GM18909 (cell line): ENCODE results near the gene PIP5K1B.

ENCODE experiments used
- ATAC-seq: cut with Tn5 transposase; IDR thresholded peaks from one replicate; pipeline ENCODE4 v1.9.1; 2021; ENCODE audit warnings: mild to moderate bottlenecking; ENCODE audit not compliant: unreplicated experiment, poor library complexity

PIP5K1B gene

GRCh38 chr9:68731857-68732256 is 26.8 kb downstream of the PIP5K1B start:
- no peak for ATAC-seq

DNA sequence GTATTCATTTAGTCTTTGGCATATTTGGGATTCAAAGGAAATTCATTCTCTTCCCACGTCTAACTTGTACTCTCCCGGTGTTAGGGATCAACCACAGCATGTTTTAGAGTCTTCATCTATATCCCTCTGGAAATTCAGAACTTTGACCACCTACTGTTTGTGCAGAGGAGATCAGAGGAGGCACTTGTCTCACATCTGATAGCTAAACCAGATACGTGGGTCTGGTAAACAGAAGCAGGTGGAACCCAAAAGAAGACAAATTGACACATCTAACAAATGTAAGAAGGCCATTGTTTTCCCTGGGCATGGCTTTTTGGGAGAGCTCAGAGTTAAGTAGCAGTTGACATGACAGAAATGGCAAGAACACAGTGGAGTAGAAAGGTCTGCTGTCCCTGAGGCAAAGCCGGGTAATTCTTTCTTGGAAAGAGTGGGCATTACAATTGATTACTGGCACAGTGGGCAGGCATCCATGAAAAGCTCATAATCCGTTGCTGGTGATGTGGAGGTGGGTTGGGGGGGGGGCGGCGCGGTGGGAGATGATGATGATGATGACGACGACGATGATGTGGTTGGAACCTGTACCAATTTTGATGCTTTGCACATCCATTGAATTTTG is 27.5 kb downstream of the PIP5K1B start:
- no peak for ATAC-seq

GRCh38 chr9:68733021-68733405 is 28.0 kb downstream of the PIP5K1B start:
- ATAC-seq: no peak

DNA sequence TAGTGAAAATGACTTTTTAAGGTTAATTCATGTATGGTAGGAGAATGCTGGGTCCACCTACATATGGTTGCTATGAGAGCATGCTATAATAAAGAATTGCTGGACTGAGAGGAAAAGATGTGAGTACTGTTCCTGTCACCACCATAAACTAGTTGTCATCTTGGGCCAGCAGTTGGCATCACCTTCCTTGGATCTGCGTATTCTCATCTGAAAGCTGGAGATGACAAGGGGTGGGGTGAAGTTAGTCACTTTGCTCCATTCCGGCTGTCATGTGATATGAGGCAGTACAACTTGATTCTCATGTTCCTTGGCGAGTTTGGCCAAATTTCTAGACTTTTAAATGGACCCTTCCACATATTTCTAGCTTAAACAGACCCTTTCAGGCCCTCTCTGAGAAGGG is 33.3 kb downstream of the PIP5K1B start:
- no peak for ATAC-seq

- no peak for ATAC-seq
These were observed 34.7 kb downstream of the PIP5K1B start for GRCh38 chr9:68739621-68740174.

DNA sequence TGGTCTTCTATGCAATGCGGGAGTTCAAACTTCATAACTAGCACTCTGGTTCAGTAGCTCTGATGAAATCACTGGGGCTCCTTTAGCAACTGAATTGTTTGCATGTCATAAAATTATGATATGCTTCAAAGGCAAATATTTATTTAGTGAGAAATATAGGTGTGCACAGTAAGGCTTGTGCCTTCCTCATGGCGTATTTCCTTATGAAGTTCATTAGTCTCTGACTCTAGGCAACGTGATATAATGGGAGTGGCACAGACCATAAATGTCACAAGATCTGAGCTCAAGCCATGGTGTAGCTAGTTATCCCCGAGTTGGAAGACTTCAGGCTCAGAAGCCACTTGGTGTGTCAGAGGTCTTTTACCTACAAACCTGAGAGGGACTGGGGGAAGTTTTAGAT is 35.5 kb downstream of the PIP5K1B start:
- no peak for ATAC-seq

DNA sequence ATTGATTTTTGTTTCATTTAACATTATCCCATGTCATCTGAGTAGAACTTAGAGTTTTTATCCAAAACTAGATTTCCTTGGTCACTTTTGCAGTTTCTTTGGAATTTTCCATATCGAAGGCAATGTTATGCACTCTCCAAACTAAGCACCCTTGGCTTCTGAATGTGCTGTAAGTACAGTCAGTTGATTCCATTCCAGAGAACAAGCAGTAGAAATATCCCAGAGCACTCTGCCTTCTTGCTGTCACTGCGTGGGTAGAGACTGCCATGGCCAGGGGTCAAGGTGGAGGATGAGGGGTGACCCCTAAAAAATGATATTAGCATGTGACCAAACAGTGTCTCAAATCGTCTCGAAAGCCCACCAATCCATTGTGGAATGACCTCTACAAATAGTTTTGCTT is 36.2 kb downstream of the PIP5K1B start:
- ATAC-seq: no peak

GRCh38 chr9:68741704-68742332 is 36.8 kb downstream of the PIP5K1B start:
- ATAC-seq: no peak

DNA sequence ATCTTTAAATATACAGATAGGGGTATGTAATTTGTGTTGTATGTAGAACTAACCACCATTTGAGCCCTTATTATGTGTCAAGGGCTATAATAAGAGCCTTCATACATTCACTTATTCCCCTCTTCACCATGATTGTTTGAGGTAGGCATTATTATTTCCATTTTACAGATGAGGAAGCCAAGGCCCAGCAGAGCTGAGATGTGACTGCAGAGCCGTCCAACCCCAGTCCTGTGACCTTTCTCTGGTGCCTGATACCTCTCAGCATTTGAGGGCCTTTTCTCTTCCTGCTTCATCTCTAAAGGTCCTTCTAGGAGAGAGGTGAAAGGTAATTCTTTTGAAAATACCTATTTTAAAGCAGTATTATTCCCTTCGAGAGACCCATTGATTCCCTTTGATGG is 37.3 kb downstream of the PIP5K1B start:
- no peak for ATAC-seq

- no peak for ATAC-seq
These were observed 39.4 kb downstream of the PIP5K1B start for GRCh38 chr9:68744426-68744825.

- no peak for ATAC-seq
These were observed 41.5 kb downstream of the PIP5K1B start for GRCh38 chr9:68746525-68746924.

DNA sequence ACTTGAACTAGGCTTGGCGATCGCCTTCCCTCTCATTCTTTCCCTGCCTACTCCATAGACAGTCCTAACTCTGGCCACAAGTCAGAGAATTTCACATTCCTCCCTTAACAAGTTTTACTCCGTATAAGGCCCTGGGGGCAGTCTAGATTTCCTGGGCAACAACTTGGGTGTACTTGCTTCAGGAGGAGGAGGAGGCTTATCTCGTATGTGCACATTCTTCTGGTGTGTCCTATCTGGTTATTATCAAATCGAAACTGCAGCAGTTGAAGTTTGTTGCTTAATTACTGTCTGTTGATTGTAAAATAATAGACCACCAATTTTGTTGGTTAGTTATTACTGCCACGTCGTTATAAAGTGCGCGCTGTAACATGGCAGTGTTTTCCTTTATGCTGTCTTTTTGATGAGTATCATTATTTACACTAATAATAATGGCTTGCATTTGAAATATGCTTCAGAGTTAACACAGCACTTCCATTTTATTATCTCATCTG is 42.0 kb downstream of the PIP5K1B start:
- no peak for ATAC-seq

- no peak for ATAC-seq
These were observed 44.1 kb downstream of the PIP5K1B start for GRCh38 chr9:68749135-68749534.

DNA sequence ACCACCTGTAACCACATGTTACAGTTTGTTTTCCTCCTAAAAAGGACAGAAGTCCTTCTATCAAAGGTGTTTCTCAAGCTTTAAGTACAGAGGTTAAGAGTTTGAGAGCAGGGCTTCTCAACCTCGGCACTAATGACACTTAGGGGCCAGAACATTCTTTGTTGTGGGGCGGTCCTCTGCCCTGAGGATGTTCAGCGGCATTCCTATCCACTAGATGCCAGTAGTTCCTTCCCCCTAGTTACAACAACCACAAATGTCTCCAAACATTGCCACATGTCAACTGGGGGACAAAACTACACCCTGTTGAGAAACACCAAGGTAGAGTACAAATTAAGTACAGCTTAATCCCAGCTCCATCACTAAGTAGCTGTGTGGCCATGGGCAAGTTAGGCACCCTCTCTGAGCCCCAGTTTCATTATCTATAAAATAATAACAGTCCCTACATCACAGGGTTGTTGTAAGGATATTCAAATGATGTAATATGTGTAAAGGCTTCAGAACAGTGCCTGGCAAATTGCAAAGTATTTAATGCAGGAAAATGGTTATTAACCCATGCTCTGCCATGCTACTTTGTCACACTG is 44.6 kb downstream of the PIP5K1B start:
- ATAC-seq: no peak

GRCh38 chr9:68750255-68750654 is 45.2 kb downstream of the PIP5K1B start:
- no peak for ATAC-seq

- no peak for ATAC-seq
These were observed 45.7 kb downstream of the PIP5K1B start for GRCh38 chr9:68750786-68751185.

DNA sequence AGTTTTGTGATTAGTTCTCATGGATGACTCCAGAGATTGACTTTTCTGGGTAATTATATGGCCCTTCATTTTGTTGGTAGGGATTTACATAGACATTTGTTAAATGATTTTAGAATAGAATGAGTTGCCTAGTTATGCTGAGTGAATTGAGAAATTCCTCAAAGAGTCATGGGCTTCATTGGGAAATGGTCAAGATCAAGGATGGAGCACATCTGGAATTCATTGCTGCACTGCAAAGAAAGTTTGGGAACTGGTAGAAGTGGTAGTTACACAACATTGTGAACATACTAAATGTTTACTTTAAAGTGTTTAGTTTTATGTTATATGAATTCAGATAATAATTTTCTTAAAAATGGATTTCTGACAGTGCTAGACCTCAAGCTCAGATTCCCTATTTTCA is 46.5 kb downstream of the PIP5K1B start:
- ATAC-seq: no peak

- ATAC-seq: no peak
These were observed 50.0 kb downstream of the PIP5K1B start for GRCh38 chr9:68755051-68755450.

DNA sequence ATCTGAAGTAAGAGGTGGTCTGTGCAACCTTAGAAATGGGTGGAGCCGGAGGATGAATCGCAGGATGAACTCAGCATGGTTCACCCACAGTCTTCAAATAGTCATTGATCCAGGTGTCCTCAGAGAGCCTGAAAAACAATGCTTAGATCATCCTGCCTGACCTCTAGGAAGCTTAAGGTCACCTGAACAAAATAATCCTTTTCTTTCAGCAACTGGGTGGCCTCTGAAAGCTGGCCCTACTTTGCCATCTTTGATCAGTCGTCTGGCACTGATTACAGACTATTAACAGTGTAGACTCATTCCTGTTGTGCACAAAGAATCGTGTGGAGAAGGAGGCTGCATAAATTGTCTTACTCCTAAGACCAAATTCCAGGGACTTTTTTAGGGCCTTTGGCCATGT is 50.7 kb downstream of the PIP5K1B start:
- no peak for ATAC-seq

GRCh38 chr9:68759981-68760673 is 55.1 kb downstream of the PIP5K1B start:
- no peak for ATAC-seq
